Peyer's patch (tissue), 4 donors: ENCODE data around the gene MACC1. TPM values are rescaled to one million over a fixed set of nuclear protein-coding genes. Genes with fewer than 3 reads are reported as not detected.

Experiments used
- DNase-seq, 3 donors: peaks; one replicate each; pipeline ENCODE4 v3.0.0-alpha.2; 2017 to 2019
- H3K27ac ChIP-seq, 4 donors: fragments of 200-600 bp; sonication (generic); one replicate each; pipeline ENCODE4 v1.5.1; 2016 to 2019
- H3K27me3 ChIP-seq, 2 donors: fragments of 200-600 bp; sonication (generic); one replicate each; pipeline ENCODE4 v1.5.1; 2019
- H3K36me3 ChIP-seq, 3 donors: fragments of 200-600 bp; sonication (generic); one replicate each; pipeline ENCODE4 v1.5.1; 2016 to 2019
- H3K4me1 ChIP-seq, 4 donors: fragments of 200-600 bp; sonication (generic); one replicate each; pipeline ENCODE4 v1.5.1; 2016 to 2019
- H3K4me3 ChIP-seq, 4 donors: fragments of 200-600 bp; sonication (generic); 1 replicate in 3 of 4; 2 replicates in 1 of 4; pipeline ENCODE4 v1.5.1; 2016 to 2019; ENCODE audit warnings: mild to moderate bottlenecking in 1 of 4
- H3K9me3 ChIP-seq, 4 donors: fragments of 200-600 bp; sonication (generic); one replicate each; pipeline ENCODE4 v1.5.1; 2016 to 2019; ENCODE audit warnings: mild to moderate bottlenecking in 1 of 4
- CTCF ChIP-seq, 6 experiments: fragments of 450-650 bp in 4 of 6; fragments of 200-600 bp in 2 of 6; sonication (generic) in 1 of 6; IDR thresholded peaks; one replicate each; pipeline ENCODE4 v1.5.1; 2017 to 2019; ENCODE audit warnings: antibody characterized with exemption in 6 of 6, mild to moderate bottlenecking in 3 of 6, moderate library complexity in 1 of 6
- POLR2A ChIP-seq, 2 donors: fragments of 450-650 bp; IDR thresholded peaks; one replicate each; pipeline ENCODE4 v1.5.1; 2017; ENCODE audit warnings: antibody characterized with exemption in 2 of 2, mild to moderate bottlenecking in 2 of 2, moderate library complexity in 2 of 2
- total RNA-seq, 4 donors: library from RNA; depleted of rRNA; stranded (reverse); fragments of >200 nt; gene quantifications; one replicate each; pipeline ENCODE4 v1.1.0, GENCODE V29; 2016

Gene MACC1
- total RNA-seq, 4 donors from 2014 or later: 25.6 to 79.4 (median 71.1) TPM

GRCh38 chr7:20223356-20223755 is 6.2 kb upstream of the MACC1 start:
- Histone ChIP-seq H3K4me1 (peaks cover 0 to 20% (median 4%) of the 10 kb centered on the region in 4 donors), H3K9me3 (no peaks in the 10 kb centered on the region), H3K36me3 (no peaks in the 10 kb centered on the region), H3K27ac (no peak overlapping the region), H3K27me3 (no peaks in the 10 kb centered on the region), H3K4me3 (no peak overlapping the region)
- TF ChIP-seq CTCF (IDR thresholded peaks at IDR 0.05) (no peak), POLR2A (IDR thresholded peaks at IDR 0.05) (no peak)
- no peak for DNase-seq

GRCh38 chr7:20222219-20222828 is 5.1 kb upstream of the MACC1 start:
- Histone ChIP-seq H3K9me3 (no peaks in the 10 kb centered on the region), H3K4me1 (peaks cover 0 to 20% (median 4%) of the 10 kb centered on the region in 4 donors), H3K27me3 (no peaks in the 10 kb centered on the region), H3K27ac (no peak overlapping the region), H3K4me3 (no peak overlapping the region), H3K36me3 (no peaks in the 10 kb centered on the region)
- TF ChIP-seq CTCF (IDR thresholded peaks at IDR 0.05): no peak
- no peak for TF ChIP-seq POLR2A (IDR thresholded peaks at IDR 0.05)
- DNase-seq: no peak

GRCh38 chr7:20220921-20221547 is 3.9 kb upstream of the MACC1 start:
- peak overlapping the region; percentile 77 to 92 (median 88) for H3K27ac ChIP-seq
- no peaks in the 10 kb centered on the region for H3K27me3 ChIP-seq
- H3K4me3 ChIP-seq: no peak overlapping the region
- H3K36me3 ChIP-seq: no peaks in the 10 kb centered on the region
- H3K4me1 ChIP-seq: peaks cover 0 to 20% (median 4%) of the 10 kb centered on the region in 4 donors
- TF ChIP-seq POLR2A (IDR thresholded peaks at IDR 0.05): no peak
- no peak for TF ChIP-seq CTCF (IDR thresholded peaks at IDR 0.05)
- no peak for DNase-seq
- no peaks in the 10 kb centered on the region for H3K9me3 ChIP-seq

GRCh38 chr7:20220293-20220761 is 3.1 kb upstream of the MACC1 start:
- TF ChIP-seq CTCF (IDR thresholded peaks at IDR 0.05): no peak
- no peak for TF ChIP-seq POLR2A (IDR thresholded peaks at IDR 0.05)
- H3K4me1 ChIP-seq: peaks cover 0 to 20% (median 4%) of the 10 kb centered on the region in 4 donors
- no peaks in the 10 kb centered on the region for H3K36me3 ChIP-seq
- H3K27ac ChIP-seq: peak overlapping the region; percentile 77 to 92 (median 88)
- no peaks in the 10 kb centered on the region for H3K9me3 ChIP-seq
- no peaks in the 10 kb centered on the region for H3K27me3 ChIP-seq
- no peak for DNase-seq
- peak overlapping the region in 1 of 4 donors; percentile 3 for H3K4me3 ChIP-seq

GRCh38 chr7:20219446-20220292 is 2.5 kb upstream of the MACC1 start:
- TF ChIP-seq CTCF (IDR thresholded peaks at IDR 0.05) (peak in 4 of 6 experiments; percentile 5 to 47 (median 42)), POLR2A (IDR thresholded peaks at IDR 0.05) (peak in 1 of 2 donors; percentile 64)
- DNase-seq: peak; percentile 90 to 96 (median 93)
- peak overlapping the region in 2 of 4 donors; percentile 34 to 48 for H3K4me3 ChIP-seq
- H3K27ac ChIP-seq: peak overlapping the region; percentile 77 to 92 (median 88)
- H3K4me1 ChIP-seq: peaks cover 0 to 20% (median 4%) of the 10 kb centered on the region in 4 donors
- H3K36me3 ChIP-seq: no peaks in the 10 kb centered on the region
- no peaks in the 10 kb centered on the region for H3K9me3 ChIP-seq
- H3K27me3 ChIP-seq: no peaks in the 10 kb centered on the region
